Activated CD8-positive, alpha-beta memory T cell treated with anti-CD3 and anti-CD28 coated beads for 4 hours (primary cell): ENCODE data around the gene C22orf15.

Source experiments
- DNase-seq, 2 donors: peaks; one replicate each; pipeline ENCODE4 v3.0.0-alpha.2; 2020; ENCODE audit warnings: low read depth in 2 of 2

Gene C22orf15

GRCh38 chr22:23787600-23787896 is 24.8 kb downstream of the C22orf15 start:
- DNase-seq = no peak

DNA sequence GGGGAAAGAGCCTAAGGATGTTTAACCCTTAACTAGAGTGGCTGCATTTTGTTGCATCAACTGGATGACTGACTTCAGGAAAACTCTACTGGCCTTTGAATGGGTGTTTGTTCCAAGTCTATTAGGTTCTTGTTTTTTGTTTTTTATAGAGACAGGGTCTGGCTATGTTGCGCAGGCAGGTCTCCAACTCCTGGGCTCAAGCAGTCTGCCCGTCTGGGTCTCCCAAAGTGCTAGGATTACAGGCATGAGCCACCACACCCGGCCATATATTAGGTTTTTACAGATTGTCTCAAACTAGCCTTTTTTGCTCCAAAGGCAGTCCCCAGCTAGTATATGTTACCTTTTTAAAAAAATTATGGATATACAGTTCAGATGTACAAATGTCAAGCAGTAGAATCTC is 25.1 kb downstream of the C22orf15 start:
- no peak for DNase-seq

DNA sequence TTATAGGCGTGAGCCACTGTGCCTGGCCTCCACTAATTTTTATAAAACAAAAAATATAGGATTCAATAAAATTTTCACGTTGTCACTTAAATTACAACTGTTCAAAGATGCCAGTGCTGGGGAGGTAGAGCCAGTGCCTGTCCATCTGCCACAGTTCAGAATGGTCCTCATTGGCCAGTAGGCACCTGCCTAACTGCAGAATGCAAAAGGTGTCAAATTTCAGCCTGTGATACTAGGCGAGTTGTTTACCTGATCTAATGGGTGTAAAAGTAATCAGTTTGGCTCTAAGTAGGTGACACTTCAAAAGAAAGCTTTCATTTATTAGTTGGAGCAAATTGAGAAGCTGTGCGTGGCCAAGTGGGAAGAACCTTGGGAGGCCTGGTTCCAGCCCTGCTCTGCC is 26.3 kb downstream of the C22orf15 start:
- no peak for DNase-seq

DNA sequence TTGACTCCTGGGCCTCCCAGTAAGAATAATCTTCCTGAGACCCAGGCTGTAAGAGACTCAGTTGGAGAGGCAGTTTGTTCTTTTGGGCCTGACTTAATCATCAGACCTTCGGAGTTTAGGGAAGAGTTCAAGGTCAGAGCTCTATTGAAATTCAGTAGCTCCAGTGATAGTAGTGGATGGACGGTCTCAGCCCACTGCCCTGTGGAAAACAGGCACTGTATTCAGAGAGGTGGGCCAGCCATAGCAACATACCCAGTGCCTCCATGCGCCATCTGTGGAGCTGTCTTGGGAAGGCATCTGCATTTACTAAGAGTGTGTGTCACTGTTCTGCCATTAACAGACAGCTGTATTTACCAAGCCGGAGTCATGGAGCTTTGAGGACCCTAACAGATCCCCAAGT is 26.8 kb downstream of the C22orf15 start:
- no peak for DNase-seq

DNA sequence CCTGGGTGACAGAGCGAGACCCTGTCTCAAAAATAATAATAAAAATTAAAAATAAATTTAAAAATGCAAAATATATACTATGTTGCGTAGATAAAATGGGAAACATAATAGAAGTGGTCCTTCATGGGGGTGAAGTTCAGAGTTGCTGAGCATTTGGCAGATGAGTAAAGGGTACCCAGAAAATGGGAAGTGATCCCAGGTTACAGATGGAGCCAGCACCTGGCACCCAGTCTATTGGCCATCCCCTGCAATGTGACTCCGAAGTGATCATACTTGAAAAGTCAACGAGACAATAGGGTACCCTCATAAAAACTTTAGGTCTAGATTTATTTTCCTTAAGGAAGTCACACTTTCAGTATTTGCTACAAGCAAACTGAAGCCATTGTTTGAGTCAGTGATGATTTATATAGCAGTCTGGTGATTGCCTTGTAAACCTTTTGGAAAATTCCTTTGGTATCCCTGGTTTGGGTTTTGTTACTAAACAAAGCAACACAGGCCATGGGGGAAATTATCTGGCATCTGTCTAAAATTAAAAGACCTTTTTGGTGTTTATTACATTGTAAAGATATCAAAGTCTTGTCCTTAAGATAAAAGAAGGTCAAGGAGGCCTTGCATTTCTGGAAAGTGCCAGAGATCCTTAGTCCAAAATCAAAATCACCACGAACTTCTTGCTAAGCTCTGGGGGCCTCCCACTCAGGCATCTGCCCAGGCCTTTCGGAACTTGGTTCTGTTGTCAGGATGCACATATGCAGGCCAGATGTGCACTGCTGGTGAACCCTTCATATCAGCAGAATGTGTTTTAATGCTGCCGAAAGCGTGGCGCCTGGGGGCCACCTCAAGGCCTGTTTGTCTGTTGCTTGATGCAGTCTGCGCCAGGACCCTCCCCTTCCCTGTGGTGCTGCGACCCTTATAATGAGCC is 28.3 kb downstream of the C22orf15 start:
- DNase-seq = no peak

DNA sequence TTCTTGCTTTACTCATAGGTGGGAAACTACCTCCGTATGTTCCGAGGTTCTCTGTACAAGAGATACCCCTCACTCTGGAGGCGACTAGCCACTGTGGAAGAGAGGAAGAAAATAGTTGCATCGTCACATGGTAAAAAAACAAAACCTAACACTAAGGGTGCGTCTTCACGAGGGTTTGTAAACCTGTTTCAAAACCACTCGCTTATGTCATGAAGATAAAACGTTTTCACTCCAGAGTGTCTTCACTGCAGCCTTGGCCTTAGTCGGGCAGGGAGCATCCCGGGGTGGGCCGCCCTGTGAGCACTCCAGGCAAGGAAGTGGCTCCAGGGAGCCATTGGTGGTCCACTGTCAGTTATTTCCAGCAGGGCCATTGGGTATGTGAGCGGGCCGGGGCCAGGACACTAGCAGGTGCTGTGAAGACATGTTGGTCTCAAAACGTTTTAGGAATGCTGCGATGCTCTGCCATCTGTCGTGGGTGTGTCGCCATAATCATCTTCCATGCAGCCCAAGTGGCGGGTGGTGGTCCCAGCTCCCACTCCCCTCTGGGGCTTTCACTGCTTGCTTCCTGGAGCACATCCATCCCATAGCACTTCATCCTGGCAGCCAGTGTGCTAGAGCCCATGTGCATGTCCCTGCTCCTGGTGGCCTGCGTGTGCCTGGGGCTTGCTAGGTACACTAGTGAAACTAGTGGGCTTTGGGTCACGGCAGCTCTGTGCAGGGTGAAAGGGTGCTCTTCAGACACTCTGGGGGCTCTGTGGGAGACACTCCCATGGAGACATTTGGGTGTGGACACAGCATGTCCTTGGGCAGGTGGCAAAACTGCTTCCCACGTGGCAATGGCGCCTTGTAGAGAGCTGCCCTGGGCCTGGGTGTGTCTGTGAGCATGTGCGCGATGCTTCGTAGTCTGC is 29.2 kb downstream of the C22orf15 start:
- no peak for DNase-seq

- no peak for DNase-seq
These were observed 30.5 kb downstream of the C22orf15 start for GRCh38 chr22:23793326-23793725.

DNA sequence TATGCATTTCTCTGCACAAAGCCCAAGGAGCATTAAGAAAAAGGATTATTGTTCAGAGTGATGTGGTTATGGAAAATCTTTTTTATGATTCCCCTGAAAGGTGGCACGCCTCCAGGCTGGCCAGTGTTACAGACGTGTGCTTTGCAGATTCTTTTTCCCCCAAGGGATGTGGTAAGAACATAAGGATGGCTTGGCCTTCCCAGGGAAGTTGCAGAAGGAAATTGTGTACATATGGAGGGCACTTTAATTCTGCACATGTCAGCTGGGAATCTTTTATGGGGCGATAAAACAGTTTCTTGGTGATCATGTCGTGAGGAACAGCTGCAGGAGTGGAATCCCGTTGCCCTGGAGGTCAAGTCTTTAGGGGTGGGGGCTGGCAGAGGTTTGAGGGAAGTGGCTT is 33.7 kb downstream of the C22orf15 start:
- no peak for DNase-seq

- no peak for DNase-seq
These were observed 37.8 kb downstream of the C22orf15 start for GRCh38 chr22:23800297-23801237.

GRCh38 chr22:23801238-23801821 is 38.5 kb downstream of the C22orf15 start:
- no peak for DNase-seq

GRCh38 chr22:23801886-23802377 is 39.1 kb downstream of the C22orf15 start:
- DNase-seq = no peak

- DNase-seq = no peak
These were observed 40.4 kb downstream of the C22orf15 start for GRCh38 chr22:23803001-23803819.

GRCh38 chr22:23804781-23805291 is 42.0 kb downstream of the C22orf15 start:
- DNase-seq = no peak

DNA sequence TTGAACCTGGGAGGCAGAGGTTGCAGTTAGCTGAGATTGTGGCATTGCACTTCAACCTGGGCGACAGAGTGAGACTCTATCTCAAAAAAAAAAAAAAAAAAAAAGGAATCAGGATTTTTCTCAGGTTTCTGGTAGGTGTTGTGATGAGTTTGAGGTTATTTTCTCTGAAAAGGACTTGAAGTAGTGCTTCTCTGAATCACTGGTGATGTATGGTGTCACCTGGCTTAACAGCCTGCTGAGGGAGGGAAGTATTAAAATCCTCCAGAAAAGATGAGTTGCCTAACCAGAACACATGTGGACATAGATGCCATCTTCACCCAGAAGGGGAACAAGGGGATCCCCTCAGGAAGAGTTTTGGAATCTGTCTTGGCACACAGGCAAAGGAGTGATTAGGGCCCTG is 44.0 kb downstream of the C22orf15 start:
- DNase-seq = no peak

GRCh38 chr22:23812378-23812777 is 49.6 kb downstream of the C22orf15 start:
- no peak for DNase-seq
